Measurements from ENCODE around the gene NCBP1.

The NCBP1 gene

DNA sequence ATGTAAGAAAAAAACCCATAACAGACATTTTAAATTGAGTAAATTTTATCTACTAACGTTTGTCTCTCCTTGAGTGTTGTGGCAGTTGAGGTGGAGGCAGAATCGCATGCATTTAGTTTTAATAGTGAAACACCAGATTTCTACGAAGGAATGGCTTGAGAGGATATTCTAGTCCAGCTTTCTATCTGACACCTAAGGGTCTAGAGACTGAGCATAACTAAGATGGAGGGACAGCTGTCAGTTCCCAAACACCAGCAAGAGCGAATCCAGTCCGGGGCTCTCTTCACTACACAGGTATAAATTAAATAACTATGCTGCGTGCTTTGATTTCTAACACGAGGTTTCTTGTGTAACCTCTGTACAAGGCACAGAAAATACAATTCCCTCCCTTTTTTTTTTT is 1.4 kb downstream of the NCBP1 start:
- in situ Hi-C loops (cut with MboI; ENCODE audit: low pct_unique_long_range_greater_than_20kb, low sequenced_read_pairs, unreplicated experiment), result no loop called here
- TF ChIP-seq, protein P1, sequence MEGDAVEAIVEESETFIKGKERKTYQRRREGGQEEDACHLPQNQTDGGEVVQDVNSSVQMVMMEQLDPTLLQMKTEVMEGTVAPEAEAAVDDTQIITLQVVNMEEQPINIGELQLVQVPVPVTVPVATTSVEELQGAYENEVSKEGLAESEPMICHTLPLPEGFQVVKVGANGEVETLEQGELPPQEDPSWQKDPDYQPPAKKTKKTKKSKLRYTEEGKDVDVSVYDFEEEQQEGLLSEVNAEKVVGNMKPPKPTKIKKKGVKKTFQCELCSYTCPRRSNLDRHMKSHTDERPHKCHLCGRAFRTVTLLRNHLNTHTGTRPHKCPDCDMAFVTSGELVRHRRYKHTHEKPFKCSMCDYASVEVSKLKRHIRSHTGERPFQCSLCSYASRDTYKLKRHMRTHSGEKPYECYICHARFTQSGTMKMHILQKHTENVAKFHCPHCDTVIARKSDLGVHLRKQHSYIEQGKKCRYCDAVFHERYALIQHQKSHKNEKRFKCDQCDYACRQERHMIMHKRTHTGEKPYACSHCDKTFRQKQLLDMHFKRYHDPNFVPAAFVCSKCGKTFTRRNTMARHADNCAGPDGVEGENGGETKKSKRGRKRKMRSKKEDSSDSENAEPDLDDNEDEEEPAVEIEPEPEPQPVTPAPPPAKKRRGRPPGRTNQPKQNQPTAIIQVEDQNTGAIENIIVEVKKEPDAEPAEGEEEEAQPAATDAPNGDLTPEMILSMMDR (IDR thresholded peaks at IDR 0.05; ENCODE audit: extremely low read depth, insufficient read depth, missing control alignments), result no peak
- DNase-seq (ENCODE audit: low spot score), result no peak

DNA sequence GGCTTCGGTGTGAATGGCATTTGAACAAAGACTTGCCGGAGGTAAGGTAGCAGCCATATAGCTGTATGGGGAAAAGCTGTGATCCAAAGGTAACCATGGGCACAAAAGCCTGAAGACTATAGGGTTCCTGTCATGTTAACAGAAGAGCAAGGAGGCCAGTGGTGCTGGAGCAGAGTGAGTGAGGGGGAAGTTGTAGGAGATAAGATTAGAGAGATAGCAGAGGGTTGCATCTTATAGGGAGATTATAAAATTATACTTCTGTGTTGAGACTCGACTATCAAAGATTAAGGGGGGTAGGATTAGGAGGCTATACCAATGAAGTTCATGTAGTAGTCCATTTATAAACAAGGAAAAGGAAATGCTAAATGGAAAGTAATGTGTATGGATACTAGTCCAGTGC is 3.3 kb downstream of the NCBP1 start:
- TF ChIP-seq, protein P1 (IDR thresholded peaks at IDR 0.05; ENCODE audit: extremely low read depth, insufficient read depth, missing control alignments), result no peak
- in situ Hi-C loops (cut with MboI; ENCODE audit: low pct_unique_long_range_greater_than_20kb, low sequenced_read_pairs, unreplicated experiment), result no loop called here
- DNase-seq (ENCODE audit: low spot score), result no peak

DNA sequence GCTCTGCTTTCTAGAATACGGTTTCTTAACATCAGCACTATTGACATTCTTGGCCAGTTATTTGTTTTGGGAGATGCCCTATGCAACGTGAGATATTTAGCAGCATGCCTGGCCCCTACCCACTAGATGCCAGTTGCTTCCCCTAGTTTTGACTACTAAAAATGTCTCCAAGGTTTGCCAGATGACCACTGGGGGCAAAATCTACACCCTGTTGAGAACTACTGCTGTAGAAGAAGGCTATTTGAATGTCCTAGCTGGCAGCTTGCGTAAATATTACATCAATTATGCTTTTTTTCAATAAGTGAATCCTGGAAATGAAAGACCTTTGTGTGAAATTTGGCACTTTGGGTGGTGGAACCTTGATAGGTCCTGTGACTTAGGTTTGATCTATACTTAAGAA is 5.0 kb downstream of the NCBP1 start:
- TF ChIP-seq, protein P1 (IDR thresholded peaks at IDR 0.05; ENCODE audit: extremely low read depth, insufficient read depth, missing control alignments), result no peak
- in situ Hi-C loops (cut with MboI; ENCODE audit: low pct_unique_long_range_greater_than_20kb, low sequenced_read_pairs, unreplicated experiment), result no loop called here
- no peak for DNase-seq (ENCODE audit: low spot score)

DNA sequence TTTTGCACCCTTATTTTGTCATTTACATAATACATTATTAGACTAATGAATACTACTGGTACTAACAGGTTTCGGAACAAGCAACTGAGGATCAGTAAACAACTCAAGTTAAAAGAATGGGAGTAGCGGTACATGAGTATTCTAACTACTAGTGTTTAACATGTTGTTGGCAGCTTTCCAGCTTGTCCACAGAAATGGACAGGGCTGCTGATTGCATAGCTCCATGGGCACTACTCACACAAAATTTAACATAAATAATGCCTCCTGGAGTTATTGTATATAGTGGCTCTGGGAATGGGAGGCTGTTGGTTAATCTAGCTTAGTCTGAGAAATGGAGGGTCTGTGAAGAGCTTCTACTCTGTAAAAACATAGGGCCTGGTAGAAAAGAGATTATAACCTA is 6.7 kb downstream of the NCBP1 start:
- TF ChIP-seq, protein P1 (IDR thresholded peaks at IDR 0.05; ENCODE audit: extremely low read depth, insufficient read depth, missing control alignments), result no peak
- in situ Hi-C loops (cut with MboI; ENCODE audit: low pct_unique_long_range_greater_than_20kb, low sequenced_read_pairs, unreplicated experiment), result no loop called here
- DNase-seq (ENCODE audit: low spot score), result no peak

DNA sequence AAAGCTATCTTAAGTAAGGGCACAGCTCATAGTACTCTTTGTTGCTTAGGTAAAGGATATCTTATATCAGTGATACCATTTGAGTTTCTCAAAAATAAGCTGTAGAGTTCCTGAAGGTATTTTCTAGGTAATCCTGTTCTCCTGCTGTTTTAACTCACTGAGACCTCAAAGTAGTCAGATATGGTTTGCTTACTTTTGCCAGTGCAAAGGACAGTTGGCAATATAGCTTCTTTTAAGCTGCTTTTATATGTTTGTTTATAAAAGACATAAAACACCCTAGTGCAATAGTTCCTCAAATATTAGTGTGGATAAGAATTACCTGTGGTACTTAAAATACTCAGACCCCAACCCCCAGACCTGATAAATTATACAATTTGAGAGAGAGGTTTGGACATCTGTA is 12.1 kb downstream of the NCBP1 start:
- TF ChIP-seq, protein P1 (IDR thresholded peaks at IDR 0.05; ENCODE audit: extremely low read depth, insufficient read depth, missing control alignments), result no peak
- in situ Hi-C loops (cut with MboI; ENCODE audit: low pct_unique_long_range_greater_than_20kb, low sequenced_read_pairs, unreplicated experiment), result no loop called here
- DNase-seq (ENCODE audit: low spot score), result no peak

DNA sequence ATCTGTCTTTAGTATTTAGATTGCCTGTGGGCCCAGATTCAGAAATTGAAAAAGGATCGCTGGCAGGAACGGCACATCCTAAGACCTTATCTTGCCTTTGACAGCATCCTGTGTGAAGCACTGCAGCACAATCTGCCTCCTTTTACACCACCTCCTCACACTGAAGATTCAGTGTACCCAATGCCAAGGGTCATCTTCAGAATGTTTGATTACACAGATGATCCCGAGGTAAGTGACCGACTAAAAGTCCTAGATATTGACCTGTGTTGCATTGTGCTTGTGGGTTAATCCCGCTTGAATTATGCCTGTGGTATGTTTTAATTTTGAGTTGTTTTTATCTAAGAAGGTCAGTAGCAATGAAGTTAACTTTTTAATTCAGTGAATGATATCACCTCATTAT is 14.4 kb downstream of the NCBP1 start:
- in situ Hi-C loops (cut with MboI; ENCODE audit: low pct_unique_long_range_greater_than_20kb, low sequenced_read_pairs, unreplicated experiment), result no loop called here
- no peak for DNase-seq (ENCODE audit: low spot score)
- TF ChIP-seq, protein P1 (IDR thresholded peaks at IDR 0.05; ENCODE audit: extremely low read depth, insufficient read depth, missing control alignments), result no peak

DNA sequence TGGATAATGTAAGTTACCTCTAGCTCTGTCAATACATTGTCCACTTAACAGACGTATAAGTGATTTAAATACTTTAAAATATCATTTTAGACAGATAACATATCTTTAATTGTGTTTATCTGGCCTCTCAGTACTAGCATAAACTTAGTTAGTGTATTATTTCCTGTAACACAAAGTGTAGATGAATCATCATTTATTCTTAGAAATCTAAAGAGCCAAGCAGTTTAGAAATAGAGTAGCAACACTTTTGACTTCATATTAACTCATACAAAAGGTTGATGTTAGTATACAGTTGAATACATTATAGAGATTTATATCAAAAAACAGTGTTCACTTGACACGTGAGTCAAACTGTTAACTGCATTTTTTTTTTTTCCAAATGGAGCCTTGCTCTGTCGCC is 18.0 kb downstream of the NCBP1 start:
- no peak for DNase-seq (ENCODE audit: low spot score)
- in situ Hi-C loops (cut with MboI; ENCODE audit: low pct_unique_long_range_greater_than_20kb, low sequenced_read_pairs, unreplicated experiment), result no loop called here
- TF ChIP-seq, protein P1 (IDR thresholded peaks at IDR 0.05; ENCODE audit: extremely low read depth, insufficient read depth, missing control alignments), result no peak
